ENCODE measurements around the gene ABO.
"Not testable (repeated sequence)": the region's sequence is repeated elsewhere in the genome, so short reads cannot be mapped to it uniquely, and the experiment has no call there.

Gene ABO

DNA sequence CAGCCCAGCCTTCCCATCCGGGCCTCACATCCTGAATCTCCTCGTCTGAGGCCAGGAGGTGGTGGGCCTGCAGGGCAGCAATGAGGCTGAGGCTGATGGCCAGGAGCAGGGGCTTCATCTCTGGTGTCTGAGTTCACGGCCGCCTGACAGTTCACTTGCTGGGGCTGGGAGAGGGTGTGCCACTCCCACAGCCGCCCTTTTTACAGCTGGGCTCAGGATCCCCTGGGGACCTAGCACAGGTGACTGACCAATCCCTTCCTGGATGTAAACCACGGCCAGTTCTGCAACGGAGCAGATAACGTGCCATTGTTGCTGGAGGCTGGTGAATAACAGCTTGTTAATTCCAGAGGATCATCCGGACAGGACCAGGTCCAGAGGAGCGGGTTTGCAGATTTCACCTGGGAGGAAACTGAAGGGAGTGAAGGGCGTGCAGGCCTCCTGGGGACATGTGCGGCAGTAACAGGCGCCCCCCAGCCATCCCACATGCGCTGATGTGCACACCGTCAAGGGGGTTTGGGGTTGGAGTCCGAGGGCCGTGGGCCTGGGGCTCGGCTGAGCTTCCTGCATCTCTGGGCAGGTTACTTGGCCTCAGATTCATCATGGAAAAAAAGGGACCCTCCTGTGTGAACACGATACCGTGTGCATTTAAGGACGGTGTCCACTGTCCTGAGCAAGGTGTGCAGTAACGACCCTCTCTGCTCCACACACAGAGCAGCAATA is 46.4 kb downstream of the ABO start:
- DNase-seq (ENCODE audit: low read depth, low spot score); H3K27ac ChIP-seq: not testable (repeated sequence)

DNA sequence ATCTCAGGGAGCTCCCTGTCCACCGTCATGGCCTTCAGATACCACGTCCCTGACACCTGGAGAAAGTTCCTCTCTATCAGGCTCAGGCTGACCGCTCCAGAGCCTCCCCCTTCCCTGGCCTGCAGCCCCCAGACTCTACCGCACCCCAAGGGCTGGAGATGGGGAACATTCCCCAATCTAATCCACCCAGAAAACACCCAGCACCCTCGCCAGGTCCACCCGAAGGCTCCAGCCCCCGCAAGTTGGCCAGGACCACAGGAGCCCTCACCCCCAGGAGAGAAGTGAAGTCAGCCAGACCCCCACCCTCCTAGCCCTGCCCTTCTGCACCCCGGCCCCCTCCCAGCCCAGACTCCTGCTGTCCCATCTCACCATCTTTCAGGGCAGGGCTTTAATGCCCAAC is 47.0 kb downstream of the ABO start:
- not testable (repeated sequence) for DNase-seq (ENCODE audit: low read depth, low spot score); H3K27ac ChIP-seq

DNA sequence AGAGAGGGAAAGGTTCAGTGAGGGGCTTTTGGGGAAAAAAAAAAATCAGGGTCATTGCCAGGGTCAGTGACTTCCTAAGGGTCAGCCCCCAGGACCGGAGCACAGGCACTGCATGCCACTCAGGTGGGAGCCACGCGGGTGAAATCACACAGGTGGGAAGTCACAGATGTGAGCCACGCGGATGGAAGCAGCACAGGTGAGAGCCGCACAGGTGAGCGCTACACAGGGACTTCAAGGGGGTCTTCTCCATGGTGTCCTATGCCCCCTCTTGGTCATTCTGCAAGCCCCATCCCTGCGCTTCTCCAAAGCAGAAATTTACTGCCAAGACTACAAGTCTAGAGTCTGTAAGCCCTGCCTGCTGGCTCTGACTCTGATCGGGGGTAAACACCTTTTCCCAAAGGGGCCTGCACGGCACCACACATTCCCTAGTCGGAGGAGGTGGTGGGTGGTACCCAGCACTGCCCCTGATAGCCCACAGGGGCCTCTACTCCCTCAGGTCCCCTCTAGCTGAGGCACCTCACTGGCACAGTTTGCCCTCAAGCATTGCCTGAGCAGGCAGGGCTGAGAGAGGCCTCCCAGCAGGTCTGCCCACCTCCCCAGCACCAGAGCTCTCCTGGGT is 47.6 kb downstream of the ABO start:
- DNase-seq (ENCODE audit: low read depth, low spot score): no peak
- H3K27ac ChIP-seq: no peak overlapping the region

DNA sequence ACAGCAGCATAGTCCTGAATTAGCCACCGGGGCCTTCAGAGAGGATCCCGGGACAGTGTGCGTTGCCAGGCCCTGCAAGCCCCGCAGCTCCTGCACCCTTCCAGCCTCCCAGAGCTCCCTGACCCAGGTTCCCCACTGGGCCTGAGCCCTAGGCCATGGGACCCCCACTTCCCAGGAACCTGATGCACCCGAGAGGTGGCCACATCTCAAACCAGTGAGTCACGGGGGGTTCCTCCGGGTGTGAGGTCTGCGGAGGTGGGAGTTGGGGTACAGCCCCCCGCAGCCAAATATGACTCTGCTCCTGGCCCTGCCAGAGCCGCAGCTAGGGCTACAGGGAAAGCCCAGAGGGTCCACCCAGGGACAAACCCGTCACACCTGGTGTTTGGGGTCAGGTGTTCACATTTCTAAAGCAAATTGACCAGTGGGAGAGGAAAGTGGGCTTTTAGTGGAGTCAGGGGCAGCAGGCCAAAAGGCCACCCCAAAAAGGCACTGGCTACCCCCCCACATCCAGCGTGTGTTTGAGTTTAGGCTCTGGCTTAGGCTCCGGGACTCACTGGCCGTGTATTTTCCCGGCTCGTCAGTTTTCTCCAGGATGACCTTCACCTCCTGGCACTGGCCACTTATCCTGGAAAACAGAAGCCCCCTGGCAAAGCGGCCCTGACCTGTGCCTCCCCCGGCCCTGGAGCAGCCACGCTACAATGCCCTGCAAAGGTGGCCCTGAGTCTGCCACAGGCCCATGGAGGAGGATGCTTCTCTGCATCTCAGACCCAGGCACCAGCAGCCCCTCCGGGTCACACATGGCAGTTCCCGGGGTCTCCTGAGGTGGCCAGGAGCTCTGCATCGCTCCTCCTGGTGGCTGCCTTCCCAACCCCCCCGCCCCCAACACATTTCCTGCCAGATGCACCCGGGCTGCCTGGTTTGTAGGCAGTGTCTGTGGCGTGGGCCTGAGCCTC is 48.5 kb downstream of the ABO start:
- no peak overlapping the region for H3K27ac ChIP-seq
- DNase-seq (ENCODE audit: low read depth, low spot score): no peak

DNA sequence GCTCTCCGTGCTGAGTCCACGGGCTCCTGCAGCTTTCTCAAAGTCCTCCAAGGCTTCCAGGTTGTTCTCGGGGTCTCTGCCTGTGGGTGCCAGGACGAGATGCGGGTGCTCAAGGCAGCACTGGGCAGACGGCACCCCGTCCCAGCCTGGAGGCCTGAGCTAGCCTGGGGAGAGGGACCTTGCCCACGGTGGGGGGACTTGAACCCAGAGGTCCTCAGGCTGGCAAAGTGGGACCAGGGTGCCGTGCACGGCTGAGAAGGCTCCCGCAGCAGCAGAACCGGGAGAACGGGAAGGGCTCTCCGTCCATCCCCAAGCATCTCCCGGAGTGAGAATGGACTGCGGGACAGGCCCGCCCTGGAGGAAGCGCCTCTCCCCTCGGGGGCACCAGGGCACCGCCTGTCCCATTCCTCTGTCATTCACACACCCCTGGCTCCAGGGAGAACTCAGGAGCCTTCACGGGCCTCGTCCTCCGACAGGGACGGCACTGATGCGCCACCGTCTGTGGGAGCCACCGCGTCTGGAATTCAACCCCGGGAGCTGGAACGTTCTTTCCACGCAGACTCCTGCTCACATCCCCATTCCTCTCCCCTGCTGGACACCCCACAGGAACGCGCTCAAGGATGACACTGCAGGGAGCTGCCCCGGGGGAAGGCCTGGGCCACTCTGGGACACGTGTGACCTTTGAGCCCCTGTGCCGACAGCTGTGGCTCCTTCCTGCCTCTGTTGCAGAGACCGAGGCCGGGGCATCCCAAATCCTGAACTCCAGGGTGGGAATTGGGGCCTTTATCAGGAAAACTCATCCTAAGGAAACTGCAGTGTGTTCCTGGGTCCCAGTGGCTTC is 49.6 kb downstream of the ABO start:
- H3K27ac ChIP-seq: no peak overlapping the region

DNA sequence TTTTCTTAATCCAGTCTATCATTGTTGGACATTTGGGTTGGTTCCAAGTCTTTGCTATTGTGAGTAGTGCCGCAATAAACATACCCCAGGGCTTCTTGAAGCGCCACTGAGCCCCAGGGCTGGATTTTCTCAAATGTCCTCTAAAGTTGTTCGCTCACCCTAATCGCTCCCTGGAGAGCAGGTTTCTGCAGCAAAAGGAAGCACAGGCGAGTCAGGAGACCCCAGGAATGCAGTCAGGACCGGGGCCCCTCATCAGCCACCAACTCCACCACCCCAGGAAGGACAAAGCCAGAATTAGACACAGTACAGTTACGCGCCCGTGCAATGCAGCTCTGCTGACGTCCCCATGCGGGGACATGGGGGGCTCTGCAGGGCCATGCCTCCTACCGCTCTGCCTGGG is 50.2 kb downstream of the ABO start:
- no peak for DNase-seq (ENCODE audit: low read depth, low spot score)
- no peak overlapping the region for H3K27ac ChIP-seq

More for the DNA sequence above, 49.6 kb downstream of the ABO start:
- DNase-seq (ENCODE audit: low read depth, low spot score): no peak

DNA sequence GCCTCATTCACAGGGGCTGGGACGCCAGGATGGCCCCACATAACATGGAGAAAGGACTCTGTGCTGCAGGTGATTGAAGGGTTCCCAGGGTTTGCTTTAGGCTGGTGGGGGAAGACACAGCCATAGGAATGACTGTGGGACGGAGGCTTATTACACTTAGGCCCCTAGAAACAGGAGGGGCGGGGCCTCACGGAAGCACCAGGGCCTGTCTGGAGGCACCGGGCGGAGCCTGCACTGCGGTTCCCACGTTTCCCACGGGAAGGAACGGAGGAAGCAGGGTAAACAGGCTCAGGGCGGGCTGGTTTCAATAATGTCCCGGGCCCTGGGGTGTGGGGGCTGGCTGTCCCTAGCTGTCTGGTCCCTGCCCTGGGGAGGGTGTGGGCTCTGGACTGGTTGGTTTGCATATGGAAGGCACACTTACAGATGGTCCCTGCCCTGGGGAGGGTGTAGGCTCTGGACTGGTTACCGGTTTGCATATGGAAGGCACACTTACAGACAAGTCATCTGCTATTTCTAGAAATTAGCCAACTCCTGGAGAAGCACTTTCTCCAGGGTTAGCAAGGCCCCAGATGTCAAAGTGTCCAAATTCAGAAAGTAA is 51.7 kb downstream of the ABO start:
- H3K27ac ChIP-seq; DNase-seq (ENCODE audit: low read depth, low spot score): not testable (repeated sequence)

DNA sequence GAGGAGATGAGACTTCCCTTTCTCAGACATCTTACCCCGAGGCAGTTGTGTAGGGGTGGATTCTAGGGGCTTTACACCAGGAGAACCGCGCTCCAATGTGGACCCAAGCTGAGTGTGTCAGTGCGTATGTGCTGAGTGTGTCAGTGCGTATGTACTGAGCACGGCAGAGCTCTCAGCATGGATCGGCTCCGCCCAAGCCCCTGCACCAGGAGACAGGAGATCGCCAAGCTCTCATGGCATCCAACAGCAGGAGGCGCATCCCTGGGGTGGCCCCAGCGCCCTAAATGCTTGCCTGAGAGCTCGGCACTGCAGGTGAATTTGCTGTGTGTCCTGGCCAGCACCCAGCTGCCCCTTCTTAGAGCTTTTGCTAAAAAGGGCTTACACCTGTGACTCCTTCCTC is 53.0 kb downstream of the ABO start:
- H3K27ac ChIP-seq; DNase-seq (ENCODE audit: low read depth, low spot score): not testable (repeated sequence)

DNA sequence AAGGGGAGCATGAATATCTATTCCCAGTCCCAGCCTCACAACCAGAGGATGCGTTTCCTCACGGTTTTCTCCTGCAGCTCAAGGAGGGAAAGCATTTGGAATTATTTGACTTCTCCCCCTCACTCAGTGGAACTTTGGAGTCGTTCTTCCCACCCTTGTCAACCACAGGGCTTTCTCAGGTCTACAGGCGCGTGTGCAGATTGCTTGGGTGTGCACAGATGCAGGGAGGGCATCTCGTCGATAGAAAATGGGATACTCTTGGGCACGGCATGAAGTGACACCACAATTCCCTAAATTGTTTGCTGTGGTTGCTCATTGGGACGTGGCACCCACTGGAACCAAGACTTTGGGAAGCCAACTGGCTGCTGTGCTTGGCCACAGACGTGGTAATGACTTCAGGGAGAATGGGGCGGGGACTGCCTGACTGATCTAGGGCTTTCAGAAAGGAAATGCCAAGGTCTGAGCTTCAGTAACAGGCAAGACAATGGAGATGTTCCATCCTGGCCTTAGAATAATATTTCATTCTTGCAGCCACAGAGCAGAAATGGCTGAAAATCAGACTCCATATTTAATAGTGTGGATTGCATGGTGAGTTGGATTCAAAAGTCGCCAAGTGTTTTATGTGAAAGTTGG is 53.7 kb downstream of the ABO start:
- no peak for DNase-seq (ENCODE audit: low read depth, low spot score)

DNA sequence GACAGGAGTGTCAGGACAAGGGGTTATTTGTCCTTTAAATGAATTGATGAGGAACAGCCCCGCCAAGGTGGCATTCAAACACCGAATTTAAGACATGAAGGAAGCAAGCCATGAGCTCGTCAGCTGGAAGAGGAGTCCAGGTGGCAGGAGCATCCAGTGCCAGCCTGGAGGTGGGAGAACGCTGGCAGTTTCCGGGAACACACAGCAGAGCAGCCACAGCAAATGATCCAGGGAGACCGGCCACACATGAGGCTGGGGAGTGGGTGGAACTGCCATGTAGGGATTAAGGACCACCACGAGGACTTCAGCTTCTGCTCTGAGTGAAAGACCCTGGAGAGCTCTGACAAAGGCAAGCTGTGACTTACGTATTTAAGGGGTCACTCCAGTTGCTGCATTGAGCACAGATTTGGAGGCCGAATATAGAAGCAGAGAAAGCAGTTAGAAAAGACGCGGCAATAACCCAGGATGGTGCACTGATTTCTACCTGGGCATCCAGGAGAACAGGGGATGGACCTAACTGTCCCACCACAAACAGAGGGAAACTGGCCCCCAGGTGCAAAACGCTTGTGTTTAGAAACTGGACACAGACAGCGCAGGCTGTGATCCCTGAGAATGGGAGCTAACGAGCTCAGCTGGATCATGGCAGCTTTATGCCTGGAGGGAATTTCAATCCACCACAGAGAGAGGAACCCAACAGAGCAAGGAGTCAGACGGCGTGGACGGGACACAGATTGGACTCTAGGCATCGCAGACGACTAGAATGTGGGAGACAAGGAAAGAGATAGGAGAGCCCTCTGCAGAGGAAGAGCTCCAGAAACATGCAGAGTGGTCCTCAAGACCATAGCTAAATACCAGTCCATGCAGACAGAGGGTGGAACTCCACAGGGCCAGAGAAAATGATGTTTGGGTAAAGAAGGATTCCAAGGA is 56.7 kb downstream of the ABO start:
- not testable (repeated sequence) for H3K27ac ChIP-seq; DNase-seq (ENCODE audit: low read depth, low spot score)

More for the DNA sequence above, 53.7 kb downstream of the ABO start:
- H3K27ac ChIP-seq: no peak overlapping the region

DNA sequence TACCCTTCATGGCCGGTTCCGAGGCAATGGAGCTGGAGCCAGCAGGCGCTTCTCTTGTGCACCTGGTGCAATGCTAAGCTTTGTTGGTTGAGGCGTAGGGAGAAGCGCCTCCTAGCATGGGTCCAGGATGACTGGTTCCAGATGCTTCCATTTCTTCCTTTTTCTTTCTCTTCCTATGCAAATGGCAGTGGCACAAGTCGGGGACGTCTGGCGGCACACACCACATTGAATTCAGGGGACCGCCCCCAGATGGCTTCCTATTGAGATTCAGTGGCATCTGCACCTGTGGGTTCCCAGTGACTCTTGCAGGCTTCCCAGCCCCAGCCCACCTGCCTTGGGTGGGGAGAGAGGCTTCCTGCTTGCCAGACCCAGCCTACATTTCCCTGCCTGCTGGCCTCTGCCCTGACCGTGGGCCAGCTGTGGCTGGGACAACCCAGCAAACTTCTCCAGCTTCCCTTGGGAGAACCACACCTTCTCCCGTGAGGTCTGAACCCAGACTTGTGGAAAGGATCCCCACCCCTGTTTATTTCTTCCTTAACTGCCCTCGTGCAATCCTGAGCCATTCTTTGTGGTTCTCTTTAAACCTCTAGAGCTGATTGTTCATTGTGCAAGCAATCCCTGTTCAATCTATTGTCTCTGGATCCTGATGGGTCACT is 57.5 kb downstream of the ABO start:
- H3K27ac ChIP-seq; DNase-seq (ENCODE audit: low read depth, low spot score): not testable (repeated sequence)

DNA sequence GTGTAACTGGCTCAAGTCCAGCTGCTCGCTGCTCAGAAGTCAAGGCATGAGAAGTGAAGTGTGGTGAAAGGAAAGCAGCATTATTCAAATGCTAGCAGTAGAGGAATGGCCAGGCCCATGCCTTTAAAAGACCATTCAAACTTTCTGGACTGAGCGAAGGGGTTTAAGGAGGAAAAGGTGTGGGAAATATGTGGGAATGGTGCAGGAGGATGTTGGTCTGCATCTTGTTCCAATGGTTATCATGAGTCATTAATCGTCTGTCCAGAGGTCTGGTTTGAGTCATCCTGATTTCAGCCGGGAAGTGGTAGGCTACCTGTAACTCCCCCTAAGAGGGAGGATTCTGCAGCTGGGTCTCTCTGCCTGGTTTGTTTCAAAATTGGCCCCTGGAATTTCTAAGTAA is 60.7 kb downstream of the ABO start:
- DNase-seq (ENCODE audit: low read depth, low spot score); H3K27ac ChIP-seq: not testable (repeated sequence)

DNA sequence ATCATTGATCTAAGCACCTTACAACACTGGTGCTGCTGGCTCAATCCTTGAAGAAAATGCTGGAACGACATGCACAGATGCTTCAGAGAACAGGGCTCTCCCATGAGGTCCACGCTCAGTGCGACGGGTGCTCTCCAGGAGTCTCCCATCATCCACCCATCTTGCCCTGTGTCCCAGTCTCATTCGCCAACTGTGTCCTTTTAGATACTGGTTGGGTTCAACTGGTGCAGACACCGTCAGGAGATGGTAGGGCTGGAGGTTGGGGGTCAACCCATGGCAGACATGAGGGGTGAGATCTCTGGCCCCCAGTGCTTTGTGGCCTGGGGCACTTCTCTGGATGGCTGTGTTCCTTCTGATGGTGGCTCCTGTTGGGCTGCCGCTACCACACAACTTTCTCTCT is 64.4 kb downstream of the ABO start:
- H3K27ac ChIP-seq: no peak overlapping the region
- no peak for DNase-seq (ENCODE audit: low read depth, low spot score)

DNA sequence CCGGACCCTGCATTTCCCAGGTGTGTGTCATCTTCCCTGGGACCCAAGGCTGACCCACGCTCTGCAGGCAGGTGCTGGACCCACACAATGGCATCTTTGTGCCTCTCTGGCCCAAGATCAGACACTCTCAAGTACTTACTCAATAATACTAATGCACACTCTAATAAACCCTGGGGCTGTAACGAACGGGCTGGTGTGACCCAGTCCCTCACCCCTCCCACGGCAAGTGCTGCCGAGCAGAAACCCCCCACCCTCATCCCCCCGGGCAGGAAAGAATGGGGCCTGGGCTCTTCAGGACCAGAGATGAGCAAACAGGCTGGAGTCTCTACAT is 64.8 kb downstream of the ABO start:
- H3K27ac ChIP-seq: no peak overlapping the region
- no peak for DNase-seq (ENCODE audit: low read depth, low spot score)

DNA sequence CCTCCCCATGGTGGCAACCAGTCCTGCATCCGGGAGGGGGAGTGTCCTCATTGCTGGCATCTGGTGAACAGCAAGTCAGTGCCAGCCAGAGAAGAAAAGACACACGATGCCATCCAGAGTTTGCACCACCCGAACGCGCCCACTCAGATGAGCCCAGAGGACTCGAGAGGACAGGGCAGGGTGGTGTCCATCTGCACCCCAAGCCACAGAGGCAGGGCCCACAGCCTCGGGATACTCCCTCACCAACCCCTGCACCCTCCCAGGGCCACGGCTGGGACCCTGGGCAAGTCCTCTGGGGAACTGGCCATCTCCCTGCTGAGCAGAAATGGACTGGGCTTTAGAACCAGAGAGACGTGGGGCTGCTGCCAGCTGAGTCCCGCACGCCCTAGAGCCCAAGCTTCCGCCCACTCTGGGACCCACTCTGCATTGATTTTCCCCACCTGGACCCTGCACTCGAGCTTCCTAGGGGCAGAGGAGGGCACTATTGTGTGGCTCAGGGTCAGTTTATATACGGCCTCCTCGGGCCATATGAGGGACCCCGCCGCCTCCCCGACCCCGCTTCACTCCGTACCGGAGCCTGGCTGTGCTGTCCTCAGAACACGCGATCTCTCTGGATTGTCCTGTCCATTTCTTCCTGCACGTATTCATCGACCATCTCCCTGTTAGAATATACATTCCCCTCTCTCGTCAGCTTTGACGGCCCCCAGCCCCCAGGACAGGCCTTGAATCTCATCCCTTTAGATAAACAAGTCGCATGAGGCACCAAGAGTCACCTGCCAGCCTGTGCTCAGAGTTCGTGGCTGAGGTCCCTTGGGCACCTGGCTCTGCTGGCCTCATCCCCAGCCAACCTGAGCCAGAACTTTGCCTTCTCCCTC is 65.4 kb downstream of the ABO start:
- not testable (repeated sequence) for DNase-seq (ENCODE audit: low read depth, low spot score); H3K27ac ChIP-seq

DNA sequence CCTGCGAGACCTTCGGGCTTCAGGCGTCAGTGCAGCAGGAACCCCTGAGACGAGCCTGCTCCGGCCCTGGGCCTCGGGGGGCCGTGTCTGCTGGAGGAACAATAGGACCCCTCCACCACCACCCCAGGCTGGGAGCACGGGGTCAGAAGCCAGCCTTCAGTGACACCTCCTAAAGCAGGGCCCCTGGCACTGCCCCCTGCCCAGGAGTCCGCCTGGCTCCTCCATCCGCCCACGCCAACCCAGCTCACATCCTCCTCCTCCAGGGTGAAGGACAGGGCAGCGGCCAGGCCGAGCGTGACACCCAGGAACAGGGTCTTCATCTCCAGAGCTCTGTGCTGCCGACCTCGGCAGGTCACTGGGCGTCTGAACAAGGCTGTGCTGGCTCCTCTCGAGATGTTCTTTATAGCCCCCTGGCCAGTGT is 66.1 kb downstream of the ABO start, which contains the start of gene OBP2B:
TSS of gene OBP2B (minus strand) at position 371 of the 421 bp plus-strand sequence. CDS start at position 320, 51 bp downstream.
- H3K27ac ChIP-seq; DNase-seq (ENCODE audit: low read depth, low spot score): not testable (repeated sequence)

Data from epithelial cell of prostate (primary cell).